Hepatocyte (in vitro differentiated cells): Measurements from ENCODE around the gene SLC39A11. TPM values are rescaled to one million over a fixed set of nuclear protein-coding genes. Genes with fewer than 3 reads are reported as not detected.

Source experiments
- DNase-seq: peaks from one replicate; pipeline ENCODE4 v3.0.0-alpha.2; 2016; ENCODE audit warnings: low spot score
- H2AFZ ChIP-seq: fragments of 200-600 bp; sonication (generic); 2 replicates; pipeline ENCODE4 v1.6.0; 2016; ENCODE audit warnings: antibody characterized with exemption, mild to moderate bottlenecking
- H3K27ac ChIP-seq: fragments of 200-600 bp; sonication (generic); 2 replicates; pipeline ENCODE4 v1.5.1; 2016; ENCODE audit warnings: mild to moderate bottlenecking
- H3K27me3 ChIP-seq: fragments of 200-600 bp; sonication (generic); 2 replicates; pipeline ENCODE4 v1.6.1; 2016
- H3K36me3 ChIP-seq: fragments of 200-600 bp; sonication (generic); replicated peaks from 2 replicates; pipeline ENCODE4 v1.5.1; 2016; ENCODE audit warnings: low read depth; ENCODE audit not compliant: insufficient read depth
- H3K4me1 ChIP-seq: fragments of 200-600 bp; sonication (generic); 2 replicates; pipeline ENCODE4 v1.5.1; 2016; ENCODE audit warnings: mild to moderate bottlenecking, moderate library complexity; ENCODE audit not compliant: insufficient read depth
- H3K4me2 ChIP-seq: fragments of 200-600 bp; sonication (generic); 2 replicates; pipeline ENCODE4 v1.6.0; 2016
- H3K4me3 ChIP-seq: fragments of 200-600 bp; sonication (generic); 2 replicates; pipeline ENCODE4 v1.5.1; 2016; ENCODE audit warnings: mild to moderate bottlenecking
- H3K79me2 ChIP-seq: fragments of 200-600 bp; sonication (generic); 2 replicates; pipeline ENCODE4 v1.6.0; 2017; ENCODE audit warnings: mild to moderate bottlenecking
- H3K9me2 ChIP-seq: fragments of 200-600 bp; sonication (generic); replicated peaks from 2 replicates; pipeline ENCODE4 v1.6.0; 2017; ENCODE audit warnings: mild to moderate bottlenecking; ENCODE audit not compliant: insufficient read depth
- H3K9me3 ChIP-seq: fragments of 200-600 bp; sonication (generic); 2 replicates; pipeline ENCODE4 v1.5.1; 2016; ENCODE audit warnings: low read depth, mild to moderate bottlenecking
- H4K20me1 ChIP-seq: fragments of 200-600 bp; sonication (generic); 2 replicates; pipeline ENCODE4 v1.6.0; 2016; ENCODE audit warnings: mild to moderate bottlenecking; ENCODE audit not compliant: insufficient read depth, poor library complexity, severe bottlenecking
- CTCF ChIP-seq: fragments of 200-600 bp; sonication (generic); IDR thresholded peaks from 2 replicates; pipeline ENCODE4 v1.5.1; 2016; ENCODE audit warnings: antibody characterized with exemption, mild to moderate bottlenecking; ENCODE audit not compliant: poor library complexity
- EZH2 ChIP-seq: fragments of 200-600 bp; sonication (generic); IDR thresholded peaks from 2 replicates; pipeline ENCODE4 v1.6.1; 2016; ENCODE audit warnings: antibody characterized with exemption, mild to moderate bottlenecking, borderline replicate concordance
- EZH2phosphoT487 ChIP-seq: fragments of 200-600 bp; sonication (generic); IDR thresholded peaks from one replicate; pipeline ENCODE4 v1.6.1; 2018; ENCODE audit warnings: antibody characterized with exemption, mild to moderate bottlenecking, low read depth, moderate library complexity; ENCODE audit not compliant: unreplicated experiment, severe bottlenecking
- WGBS: methylation state at CpG from one replicate; pipeline ENCODE4 v1.1.6; 2016; ENCODE audit warnings: low lambda C conversion rate; ENCODE audit errors: missing lambda C conversion rate; 5-methylcytosine and 5-hydroxymethylcytosine counted together
- polyA plus RNA-seq: library from polyadenylated mRNA; unstranded; fragments of >200 nt; fragmentation: Nextera tagmentation; extraction: Ambion mirVana; gene quantifications from 2 replicates; pipeline ENCODE4 v1.2.1, GENCODE V29; 2016
- total RNA-seq: library from RNA; depleted of rRNA; stranded (reverse); fragments of >200 nt; gene quantifications from 2 replicates; pipeline ENCODE4 v1.2.3, GENCODE V29; 2014

Gene SLC39A11
- total and polyA plus RNA-seq, 2 experiments from 2014 or later = 37.7 to 39.1 TPM

- 94% methylated on average over 3 of the region's 3 CpGs for WGBS
- no peaks in the 10 kb centered on the region for H3K36me3 ChIP-seq
- no peaks in the 10 kb centered on the region for H3K9me2 ChIP-seq
- no peaks in the 10 kb centered on the region for H3K79me2 ChIP-seq
- no peaks in the 10 kb centered on the region for H3K4me1 ChIP-seq
- H3K27ac ChIP-seq = no peak overlapping the region
- H3K4me2 ChIP-seq = no peak overlapping the region
- no peaks in the 10 kb centered on the region for H3K9me3 ChIP-seq
- no peak for DNase-seq
- no peaks in the 10 kb centered on the region for H4K20me1 ChIP-seq
- TF ChIP-seq CTCF (no peak), EZH2 (no peak), EZH2phosphoT487 (no peak)
- no peaks in the 10 kb centered on the region for H3K27me3 ChIP-seq
- H2AFZ ChIP-seq = no peak overlapping the region
- no peak overlapping the region for H3K4me3 ChIP-seq
Measured at GRCh38 chr17:72886622-72887021, 205.9 kb downstream of the SLC39A11 start.

GRCh38 chr17:72884066-72884465 lies 208.4 kb downstream of the SLC39A11 start:
- Histone ChIP-seq H3K9me3 (no peaks in the 10 kb centered on the region), H3K27ac (no peak overlapping the region), H3K4me1 (no peaks in the 10 kb centered on the region), H3K36me3 (no peaks in the 10 kb centered on the region), H3K4me3 (no peak overlapping the region), H2AFZ (no peak overlapping the region), H3K79me2 (no peaks in the 10 kb centered on the region), H3K4me2 (no peak overlapping the region), H3K27me3 (no peaks in the 10 kb centered on the region), H4K20me1 (no peaks in the 10 kb centered on the region), H3K9me2 (no peaks in the 10 kb centered on the region)
- no peak for TF ChIP-seq EZH2phosphoT487
- TF ChIP-seq EZH2 = no peak
- TF ChIP-seq CTCF = no peak
- no peak for DNase-seq
- WGBS = 91% methylated on average over 2 of the region's 2 CpGs

GRCh38 chr17:72883351-72883750 lies 209.1 kb downstream of the SLC39A11 start:
- H3K4me2 ChIP-seq = no peak overlapping the region
- no peaks in the 10 kb centered on the region for H3K4me1 ChIP-seq
- DNase-seq = no peak
- no peaks in the 10 kb centered on the region for H3K79me2 ChIP-seq
- H3K36me3 ChIP-seq = no peaks in the 10 kb centered on the region
- no peaks in the 10 kb centered on the region for H3K9me3 ChIP-seq
- no peak for TF ChIP-seq EZH2phosphoT487
- no peak for TF ChIP-seq CTCF
- TF ChIP-seq EZH2 = no peak
- H3K27ac ChIP-seq = no peak overlapping the region
- H4K20me1 ChIP-seq = no peaks in the 10 kb centered on the region
- H3K27me3 ChIP-seq = no peaks in the 10 kb centered on the region
- 91% methylated on average over 5 of the region's 5 CpGs for WGBS
- no peaks in the 10 kb centered on the region for H3K9me2 ChIP-seq
- H2AFZ ChIP-seq = no peak overlapping the region
- no peak overlapping the region for H3K4me3 ChIP-seq

- no peaks in the 10 kb centered on the region for H3K36me3 ChIP-seq
- TF ChIP-seq EZH2phosphoT487 (no peak), CTCF (no peak), EZH2 (no peak)
- no peaks in the 10 kb centered on the region for H3K27me3 ChIP-seq
- WGBS = 95% methylated on average over 4 of the region's 4 CpGs
- no peaks in the 10 kb centered on the region for H3K9me2 ChIP-seq
- no peak overlapping the region for H2AFZ ChIP-seq
- H3K9me3 ChIP-seq = no peaks in the 10 kb centered on the region
- H3K4me1 ChIP-seq = no peaks in the 10 kb centered on the region
- DNase-seq = no peak
- no peaks in the 10 kb centered on the region for H3K79me2 ChIP-seq
- no peaks in the 10 kb centered on the region for H4K20me1 ChIP-seq
- no peak overlapping the region for H3K4me3 ChIP-seq
- H3K4me2 ChIP-seq = no peak overlapping the region
- no peak overlapping the region for H3K27ac ChIP-seq
Measured at GRCh38 chr17:72882426-72882825, 210.1 kb downstream of the SLC39A11 start.
